SK-N-SH (cell line): Measurements from ENCODE around the gene PHC3. TPM values are rescaled to one million over a fixed set of nuclear protein-coding genes. Genes with fewer than 3 reads are reported as not detected.

Experiments used
- CTCF ChIA-PET: fragments of 300-600, 350-600 bp; formaldehyde crosslinking; extraction: SDS; loops from one replicate; lab custom pipeline; 2021; lab: Yijun Ruan, JAX
- POLR2A ChIA-PET: fragments of 350-600 bp; sonication (Branson Sonifier 250); formaldehyde crosslinking; extraction: SDS; loops from one replicate; lab custom pipeline; 2020; ENCODE audit warnings: antibody characterized with exemption, inconsistent platforms; lab: Yijun Ruan, JAX
- DNase-seq: peaks from one replicate; pipeline ENCODE4 v3.0.0; 2012
- H2AFZ ChIP-seq: fragments of 200-600 bp; sonication (generic); 2 replicates; pipeline ENCODE4 v1.8.1; 2016; ENCODE audit warnings: antibody characterized with exemption, mild to moderate bottlenecking, low read depth
- H3F3A ChIP-seq: fragments of 200-600 bp; sonication (generic); replicated peaks from 2 replicates; pipeline ENCODE3; 2016; ENCODE audit warnings: antibody characterized with exemption, mild to moderate bottlenecking; ENCODE audit not compliant: insufficient read depth
- H3K27ac ChIP-seq, 2 experiments: fragments of 200-500 bp in 1 of 2; fragments of 200-600 bp in 1 of 2; sonication (Bioruptor generic) in 1 of 2; sonication (generic), shearing (Covaris generic) in 1 of 2; 2 replicates each; pipeline versions ENCODE4 v1.5.1 to v1.6.1; 2014 to 2016; ENCODE audit warnings: low read depth in 2 of 2, inconsistent platforms in 1 of 2, low read length in 1 of 2, mild to moderate bottlenecking in 1 of 2, mixed read lengths in 1 of 2
- H3K27me3 ChIP-seq: fragments of 200-600 bp; sonication (generic), shearing (Covaris generic); 2 replicates; pipeline ENCODE4 v1.6.1; 2016; ENCODE audit warnings: mixed run types; ENCODE audit not compliant: insufficient read depth
- H3K36me3 ChIP-seq, 2 experiments: fragments of 200-500 bp in 1 of 2; fragments of 200-600 bp in 1 of 2; sonication (Bioruptor generic) in 1 of 2; sonication (generic) in 1 of 2; replicated peaks in 1 of 2; 2 replicates each; pipeline versions ENCODE3 to v1.5.1; 2014 to 2016; ENCODE audit warnings: low read length in 1 of 2, mild to moderate bottlenecking in 1 of 2; ENCODE audit not compliant: insufficient read depth in 2 of 2, control insufficient read depth in 1 of 2
- H3K4me1 ChIP-seq, 2 experiments: fragments of 200-500 bp in 1 of 2; fragments of 200-600 bp in 1 of 2; sonication (Bioruptor generic) in 1 of 2; sonication (generic), shearing (Covaris generic) in 1 of 2; 2 replicates each; pipeline versions ENCODE4 v1.5.1 to v1.6.1; 2014 to 2016; ENCODE audit warnings: low read depth in 1 of 2, low read length in 1 of 2, mixed run types in 1 of 2; ENCODE audit not compliant: insufficient read depth in 2 of 2, control insufficient read depth in 1 of 2
- H3K4me2 ChIP-seq: fragments of 200-600 bp; sonication (generic), shearing (Covaris generic); 2 replicates; pipeline ENCODE4 v1.6.1; 2017; ENCODE audit warnings: mixed run types
- H3K4me3 ChIP-seq, 2 experiments: fragments of 200-500 bp in 1 of 2; fragments of 200-600 bp in 1 of 2; sonication (Bioruptor generic) in 1 of 2; sonication (generic), shearing (Covaris generic) in 1 of 2; 2 replicates each; pipeline versions ENCODE4 v1.5.1 to v1.8.1; 2014 to 2016; ENCODE audit warnings: low read depth in 2 of 2, inconsistent platforms in 1 of 2, low read length in 1 of 2, mild to moderate bottlenecking in 1 of 2, mixed read lengths in 1 of 2, moderate library complexity in 1 of 2
- H3K79me2 ChIP-seq: fragments of 200-600 bp; sonication (generic); 2 replicates; pipeline ENCODE4 v1.8.1; 2017; ENCODE audit warnings: mild to moderate bottlenecking; ENCODE audit not compliant: insufficient read depth
- H3K9ac ChIP-seq: fragments of 200-600 bp; sonication (generic); 2 replicates; pipeline ENCODE4 v1.6.1; 2017; ENCODE audit warnings: mixed run types
- H3K9me2 ChIP-seq: fragments of 200-600 bp; sonication (generic); 2 replicates; pipeline ENCODE4 v1.6.1; 2017; ENCODE audit warnings: mixed run types
- H3K9me3 ChIP-seq: fragments of 200-600 bp; sonication (generic); 2 replicates; pipeline ENCODE4 v1.6.1; 2017; ENCODE audit warnings: mixed run types, mild to moderate bottlenecking, moderate library complexity
- H4K20me1 ChIP-seq: fragments of 200-600 bp; sonication (generic); 2 replicates; pipeline ENCODE4 v1.6.1; 2017; ENCODE audit warnings: mild to moderate bottlenecking, mixed run types; ENCODE audit not compliant: insufficient read depth
- CHD2 ChIP-seq: fragments of 150-350 bp; IDR thresholded peaks from 2 replicates; pipeline ENCODE4 v1.6.1; 2018; ENCODE audit warnings: low read length; ENCODE audit not compliant: partially characterized antibody
- ELF1 ChIP-seq: IDR thresholded peaks from 2 replicates; pipeline ENCODE4 v1.4.0; 2012
- EP300 ChIP-seq, 2 experiments: IDR thresholded peaks; 2 replicates each; pipeline versions ENCODE4 v1.4.0 to v1.6.1; 2012; ENCODE audit warnings: borderline replicate concordance in 1 of 2, low read depth in 1 of 2, low read length in 1 of 2
- EZH2phosphoT487 ChIP-seq: fragments of 200-600 bp; sonication (generic); IDR thresholded peaks from 2 replicates; pipeline ENCODE4 v1.6.1; 2017; ENCODE audit warnings: low read depth, mixed run types, mild to moderate bottlenecking, antibody characterized with exemption, moderate library complexity, borderline replicate concordance
- GABPA ChIP-seq: IDR thresholded peaks from 2 replicates; pipeline ENCODE4 v1.4.0; 2012; ENCODE audit warnings: low read depth, mild to moderate bottlenecking
- GATA2 ChIP-seq: sonication (generic); formaldehyde crosslinking; IDR thresholded peaks from 2 replicates; pipeline ENCODE4 v1.5.0; 2020; ENCODE audit warnings: mild to moderate bottlenecking, missing genetic modification reagents
- IRF3 ChIP-seq: fragments of 150-350 bp; IDR thresholded peaks from 2 replicates; pipeline ENCODE4 v1.6.1; 2016; ENCODE audit warnings: mild to moderate bottlenecking, low read depth, low read length
- MXI1 ChIP-seq: IDR thresholded peaks from 2 replicates; pipeline ENCODE4 v1.6.1; 2012; ENCODE audit warnings: mild to moderate bottlenecking, low read depth, low read length, improper control_type of control experiment
- NFIC ChIP-seq: IDR thresholded peaks from 2 replicates; pipeline ENCODE4 v1.4.0; 2012; ENCODE audit warnings: borderline replicate concordance
- NRF1 ChIP-seq: IDR thresholded peaks from 2 replicates; pipeline ENCODE4 v1.6.1; 2012; ENCODE audit warnings: low read depth, mild to moderate bottlenecking, low read length
- POLR2AphosphoS5 ChIP-seq: IDR thresholded peaks from 2 replicates; pipeline ENCODE4 v1.6.1; 2012; ENCODE audit warnings: low read depth, low read length
- RAD21 ChIP-seq: IDR thresholded peaks from 2 replicates; pipeline ENCODE4 v1.6.1; 2012; ENCODE audit warnings: mild to moderate bottlenecking, low read length
- RFX5 ChIP-seq: IDR thresholded peaks from 2 replicates; pipeline ENCODE4 v1.6.1; 2012; ENCODE audit warnings: mild to moderate bottlenecking, improper control_type of control experiment, low read length
- SIN3A ChIP-seq: IDR thresholded peaks from 2 replicates; pipeline ENCODE4 v1.6.1; 2012; ENCODE audit warnings: low read depth, mild to moderate bottlenecking, low read length, moderate library complexity, borderline replicate concordance
- SMC3 ChIP-seq: IDR thresholded peaks from 2 replicates; pipeline ENCODE4 v1.6.1; 2012; ENCODE audit warnings: low read depth, low read length, improper control_type of control experiment
- TAF1 ChIP-seq: IDR thresholded peaks from 2 replicates; pipeline ENCODE4 v1.6.1; 2012; ENCODE audit warnings: low read depth, mild to moderate bottlenecking, low read length, moderate library complexity, borderline replicate concordance
- USF2 ChIP-seq: fragments of 150-350 bp; IDR thresholded peaks from 2 replicates; pipeline ENCODE4 v1.6.1; 2017; ENCODE audit warnings: antibody characterized with exemption, low read length, low read depth, borderline replicate concordance
- YY1 ChIP-seq: IDR thresholded peaks from 2 replicates; pipeline ENCODE4 v1.4.0; 2012; ENCODE audit warnings: low read depth, mild to moderate bottlenecking
- WGBS: methylation state at CpG from one replicate; pipeline ENCODE4 v1.1.6; 2017; ENCODE audit warnings: low lambda C conversion rate; 5-methylcytosine and 5-hydroxymethylcytosine counted together
- polyA plus RNA-seq, 3 experiments: library from polyadenylated mRNA; depleted of rRNA; stranded (reverse); fragments of >200 nt; gene quantifications; 2 replicates each; pipeline ENCODE4 v1.2.3, GENCODE V29; 2012
- TF ChIP-seq, protein P1 (sequence below): fragments of 200-600 bp; sonication (generic); IDR thresholded peaks from 2 replicates; pipeline ENCODE4 v1.6.1; 2017; ENCODE audit warnings: antibody characterized with exemption, mild to moderate bottlenecking, moderate library complexity
- TF ChIP-seq, protein P2 (sequence below): IDR thresholded peaks from 2 replicates; pipeline ENCODE4 v1.4.0; 2012; ENCODE audit warnings: low read depth
- TF ChIP-seq, protein P3 (sequence below): IDR thresholded peaks from 2 replicates; pipeline ENCODE4 v1.4.0; 2012; ENCODE audit warnings: low read depth, borderline replicate concordance

PHC3 gene
- polyA plus RNA-seq, 1 of the 3 experiments (the other 2 are of a cell fraction): 9.2 TPM

GRCh38 chr3:170171563-170171962, 10.0 kb downstream of the PHC3 start:
- POLR2A ChIA-PET: no interaction called here

DNA sequence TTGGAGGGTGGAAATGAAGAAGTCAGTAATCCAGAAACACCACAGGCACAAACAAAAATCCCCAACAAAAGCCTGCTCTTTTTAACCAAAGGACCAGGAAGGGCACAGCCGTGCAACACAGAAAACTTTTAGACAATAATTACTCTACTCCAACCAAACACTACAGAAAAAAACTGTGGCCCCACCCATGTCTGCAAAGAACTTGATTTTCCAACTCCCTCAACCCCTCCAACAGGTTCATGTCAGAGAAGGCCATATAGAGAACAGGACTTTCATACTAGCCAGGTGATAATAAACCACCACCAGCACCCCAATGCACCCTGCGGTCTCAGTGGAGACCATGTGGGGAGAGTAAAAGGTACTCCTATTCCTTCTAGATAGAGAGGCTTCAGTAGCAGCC, 16.8 kb downstream of the PHC3 start:
- peaks cover 27 to 74% of the 10 kb centered on the region in 2 experiments for H3K36me3 ChIP-seq
- H3K79me2 ChIP-seq: peaks cover 96% of the 10 kb centered on the region
- ChIA-PET CTCF (no interaction called here), POLR2A (no interaction called here)
- no peaks in the 10 kb centered on the region for H3F3A ChIP-seq
- DNase-seq: no peak
- H3K27ac ChIP-seq: no peak overlapping the region
- H4K20me1 ChIP-seq: peaks cover 11% of the 10 kb centered on the region
- no peaks in the 10 kb centered on the region for H3K9me3 ChIP-seq
- H3K27me3 ChIP-seq: no peaks in the 10 kb centered on the region
- TF ChIP-seq POLR2AphosphoS5 (no peak), ELF1 (no peak), RAD21 (no peak), SMC3 (no peak), YY1 (no peak), EP300 (IDR thresholded peaks at IDR 0.05; ENCODE audit: borderline replicate concordance in 1 of 2, low read depth in 1 of 2, low read length in 1 of 2) (no peak), GATA2 (no peak), USF2 (no peak), SIN3A (no peak), MXI1 (no peak), IRF3 (no peak)
- TF ChIP-seq, protein P1, sequence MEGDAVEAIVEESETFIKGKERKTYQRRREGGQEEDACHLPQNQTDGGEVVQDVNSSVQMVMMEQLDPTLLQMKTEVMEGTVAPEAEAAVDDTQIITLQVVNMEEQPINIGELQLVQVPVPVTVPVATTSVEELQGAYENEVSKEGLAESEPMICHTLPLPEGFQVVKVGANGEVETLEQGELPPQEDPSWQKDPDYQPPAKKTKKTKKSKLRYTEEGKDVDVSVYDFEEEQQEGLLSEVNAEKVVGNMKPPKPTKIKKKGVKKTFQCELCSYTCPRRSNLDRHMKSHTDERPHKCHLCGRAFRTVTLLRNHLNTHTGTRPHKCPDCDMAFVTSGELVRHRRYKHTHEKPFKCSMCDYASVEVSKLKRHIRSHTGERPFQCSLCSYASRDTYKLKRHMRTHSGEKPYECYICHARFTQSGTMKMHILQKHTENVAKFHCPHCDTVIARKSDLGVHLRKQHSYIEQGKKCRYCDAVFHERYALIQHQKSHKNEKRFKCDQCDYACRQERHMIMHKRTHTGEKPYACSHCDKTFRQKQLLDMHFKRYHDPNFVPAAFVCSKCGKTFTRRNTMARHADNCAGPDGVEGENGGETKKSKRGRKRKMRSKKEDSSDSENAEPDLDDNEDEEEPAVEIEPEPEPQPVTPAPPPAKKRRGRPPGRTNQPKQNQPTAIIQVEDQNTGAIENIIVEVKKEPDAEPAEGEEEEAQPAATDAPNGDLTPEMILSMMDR: no peak
- TF ChIP-seq, protein P2, sequence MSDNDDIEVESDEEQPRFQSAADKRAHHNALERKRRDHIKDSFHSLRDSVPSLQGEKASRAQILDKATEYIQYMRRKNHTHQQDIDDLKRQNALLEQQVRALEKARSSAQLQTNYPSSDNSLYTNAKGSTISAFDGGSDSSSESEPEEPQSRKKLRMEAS: no peak
- no peak overlapping the region for H3K4me3 ChIP-seq
- H3K9me2 ChIP-seq: no peaks in the 10 kb centered on the region
- no peaks in the 10 kb centered on the region for H3K4me1 ChIP-seq
- H3K4me2 ChIP-seq: no peak overlapping the region
- no peak overlapping the region for H2AFZ ChIP-seq
- WGBS: 97% methylated on average over 2 of the region's 2 CpGs
- no peak overlapping the region for H3K9ac ChIP-seq

More at GRCh38 chr3:170171563-170171962, 10.0 kb downstream of the PHC3 start:
- H3K4me1 ChIP-seq: no peaks in the 10 kb centered on the region; a peak in 1 of 4 replicates
- no peak overlapping the region for H3K9ac ChIP-seq
- CTCF ChIA-PET: interaction anchor here (1.1 to 1.5 kb wide), 2 partner anchors 18 to 134 kb away, joined by 3 to 4 read pairs; partner anchors contain the start of gene GPR160
- no peaks in the 10 kb centered on the region for H3K9me3 ChIP-seq
- WGBS: 83% methylated on average over 1 of the region's 1 CpG
- H2AFZ ChIP-seq: no peak overlapping the region
- H3K27ac ChIP-seq: no peak overlapping the region
- TF ChIP-seq EP300 (IDR thresholded peaks at IDR 0.05; ENCODE audit: borderline replicate concordance in 1 of 2, low read depth in 1 of 2, low read length in 1 of 2) (no peak), SIN3A (no peak), MXI1 (no peak), TAF1 (no peak), CHD2 (no peak), NRF1 (no peak), GABPA (no peak), NFIC (no peak), RAD21 (no peak), EZH2phosphoT487 (no peak), RFX5 (no peak), ELF1 (no peak)
- TF ChIP-seq, protein P3, sequence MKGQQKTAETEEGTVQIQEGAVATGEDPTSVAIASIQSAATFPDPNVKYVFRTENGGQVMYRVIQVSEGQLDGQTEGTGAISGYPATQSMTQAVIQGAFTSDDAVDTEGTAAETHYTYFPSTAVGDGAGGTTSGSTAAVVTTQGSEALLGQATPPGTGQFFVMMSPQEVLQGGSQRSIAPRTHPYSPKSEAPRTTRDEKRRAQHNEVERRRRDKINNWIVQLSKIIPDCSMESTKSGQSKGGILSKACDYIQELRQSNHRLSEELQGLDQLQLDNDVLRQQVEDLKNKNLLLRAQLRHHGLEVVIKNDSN: no peak
- peaks cover 91% of the 10 kb centered on the region for H3K79me2 ChIP-seq
- DNase-seq: no peak
- no peaks in the 10 kb centered on the region for H3K9me2 ChIP-seq
- no peak overlapping the region for H3K4me2 ChIP-seq
- H3K4me3 ChIP-seq: no peak overlapping the region
- peaks cover 3% of the 10 kb centered on the region for H4K20me1 ChIP-seq
- H3K27me3 ChIP-seq: no peaks in the 10 kb centered on the region
- H3K36me3 ChIP-seq: peaks cover 58 to 85% of the 10 kb centered on the region in 2 experiments
- peaks cover 6% of the 10 kb centered on the region for H3F3A ChIP-seq
